Measurements from ENCODE around the gene KIF5B.
A peak's percentile ranks its signal among the peaks of the same experiment; 100 is the strongest.

KIF5B gene

GRCh38 chr10:32028710-32029109 lies 27.5 kb downstream of the KIF5B start:
- no peak overlapping the region for H3K27ac ChIP-seq
- POLR2A ChIA-PET (ENCODE audit: low non-redundant PET) = no interaction called here
- no peak for TF ChIP-seq CTCF (conservative IDR thresholded peaks at IDR 0.05; ENCODE audit: low read depth)
- DNase-seq (ENCODE audit: low spot score) = no peak
- CTCF ChIA-PET = no interaction called here

DNA sequence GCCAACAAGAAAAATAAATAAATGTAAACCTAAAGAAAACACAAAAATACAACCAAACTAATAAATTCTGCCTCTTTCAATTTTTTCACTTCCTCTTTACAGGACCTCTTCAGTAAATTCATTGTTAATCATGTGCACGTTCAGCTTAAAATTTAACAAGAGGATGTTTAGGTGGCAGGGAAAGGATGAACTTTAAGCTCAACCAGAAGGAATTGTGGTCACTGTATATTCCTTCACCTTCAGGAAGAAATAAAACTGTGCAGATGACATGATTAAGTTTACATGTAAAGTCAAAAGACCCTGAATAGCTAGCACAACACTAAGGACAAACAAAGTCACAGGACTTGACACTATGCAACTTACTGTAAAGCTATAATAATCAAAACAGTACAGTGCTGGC lies 33.0 kb downstream of the KIF5B start:
- POLR2A ChIA-PET (ENCODE audit: low non-redundant PET) = no interaction called here
- CTCF ChIA-PET = interaction anchor here (0.7 kb wide), 1 partner anchor 17 kb away, joined by 3 read pairs; no protein-coding TSS in a partner anchor
- no peak for TF ChIP-seq CTCF (conservative IDR thresholded peaks at IDR 0.05; ENCODE audit: low read depth)
- no peak for DNase-seq (ENCODE audit: low spot score)
- no peak overlapping the region for H3K27ac ChIP-seq

DNA sequence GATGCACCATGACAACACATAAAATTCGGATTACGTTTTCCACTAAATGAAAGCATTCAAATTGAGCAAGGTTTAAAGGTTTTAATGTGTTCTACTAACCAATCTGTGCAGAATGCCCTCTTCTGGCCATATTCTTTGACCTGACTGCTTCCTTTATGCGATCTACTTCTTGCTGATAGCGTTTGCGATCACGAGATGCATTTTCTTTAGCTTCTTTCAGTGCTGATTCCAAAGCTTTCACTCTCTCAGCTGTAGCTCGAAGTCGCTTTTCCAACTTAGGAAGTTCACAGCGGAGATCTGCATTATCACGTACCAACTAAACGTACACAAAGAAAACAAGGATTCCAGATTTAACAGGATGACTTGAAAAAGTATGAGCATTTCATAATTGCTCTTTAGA lies 39.2 kb downstream of the KIF5B start:
- no peak overlapping the region for H3K27ac ChIP-seq
- ChIA-PET CTCF (interaction anchor here (0.6 kb wide), 1 partner anchor 224 kb away, joined by 3 read pairs; no protein-coding TSS in a partner anchor), POLR2A (ENCODE audit: low non-redundant PET) (no interaction called here)
- no peak for DNase-seq (ENCODE audit: low spot score)
- no peak for TF ChIP-seq CTCF (conservative IDR thresholded peaks at IDR 0.05; ENCODE audit: low read depth)

DNA sequence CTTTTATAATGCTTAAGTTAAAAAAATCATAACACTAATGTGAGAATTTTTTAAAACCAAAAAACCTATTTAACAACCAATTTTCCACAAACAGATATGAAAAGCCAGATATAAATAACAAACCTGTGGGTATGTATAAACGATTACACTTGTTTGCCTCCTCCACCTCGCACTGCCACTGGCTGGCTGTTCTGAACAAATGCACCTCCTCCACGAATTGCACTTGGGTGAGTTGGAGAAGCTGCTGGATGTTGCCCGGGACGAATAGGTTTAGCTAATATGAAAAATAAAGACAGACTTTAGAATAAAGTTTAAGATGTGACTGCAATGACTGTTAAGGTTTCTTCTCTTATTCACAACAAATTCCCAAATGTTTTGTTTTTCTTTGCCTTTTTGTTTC lies 40.8 kb downstream of the KIF5B start:
- ChIA-PET CTCF (interaction anchor here (0.7 kb wide), 1 partner anchor 18 kb away, joined by 5 read pairs; no protein-coding TSS in a partner anchor), POLR2A (ENCODE audit: low non-redundant PET) (no interaction called here)
- TF ChIP-seq CTCF (conservative IDR thresholded peaks at IDR 0.05; ENCODE audit: low read depth) = no peak
- DNase-seq (ENCODE audit: low spot score) = no peak
- H3K27ac ChIP-seq = no peak overlapping the region

DNA sequence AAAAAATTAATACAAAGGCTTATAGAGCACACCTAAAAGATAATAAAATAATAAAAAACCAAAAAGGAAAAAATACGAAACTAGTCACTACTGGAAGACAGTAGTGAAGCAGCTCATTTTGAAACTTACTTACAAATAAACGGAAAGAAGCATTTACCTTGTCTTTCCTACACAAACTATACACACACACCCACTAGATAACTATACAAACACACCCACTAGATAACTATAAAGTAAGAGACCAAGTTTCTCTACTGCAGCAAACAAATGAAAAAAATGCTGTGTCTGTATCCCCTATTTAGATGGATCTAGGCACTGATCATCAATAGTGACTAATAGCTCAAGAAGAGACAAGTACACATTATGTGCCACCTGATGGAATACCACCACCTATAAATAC lies 49.2 kb downstream of the KIF5B start:
- ChIA-PET POLR2A (ENCODE audit: low non-redundant PET) (no interaction called here), CTCF (interaction anchor here (0.5 to 1.2 kb wide), 2 partner anchors 124 to 200 kb away, joined by 3 read pairs; no protein-coding TSS in a partner anchor)

DNA sequence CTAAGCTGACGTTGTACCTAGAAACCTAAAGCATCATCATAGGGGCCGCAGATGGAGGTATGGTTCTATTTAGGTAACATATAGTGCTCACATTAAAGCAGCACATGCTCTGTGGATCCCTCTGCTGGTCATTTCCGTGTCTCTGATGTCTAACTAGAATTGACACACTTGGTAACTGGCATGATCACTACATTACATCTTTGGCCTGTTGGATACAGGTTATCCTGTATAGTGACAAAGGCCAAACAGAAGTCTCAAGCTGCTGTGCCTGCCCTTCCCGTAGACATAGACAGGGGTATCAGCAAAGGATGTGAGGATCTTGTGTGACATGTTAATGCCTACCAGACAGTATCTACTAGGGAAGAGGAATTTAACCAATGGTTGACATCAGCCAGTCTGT lies 51.2 kb downstream of the KIF5B start:
- no peak overlapping the region for H3K27ac ChIP-seq
- peak; percentile 30 for DNase-seq (ENCODE audit: low spot score)
- TF ChIP-seq CTCF (conservative IDR thresholded peaks at IDR 0.05; ENCODE audit: low read depth) = peak; percentile 39
- POLR2A ChIA-PET (ENCODE audit: low non-redundant PET) = no interaction called here
- CTCF ChIA-PET = interaction anchor here (0.5 to 1.5 kb wide), 5 partner anchors 19 to 172 kb away, joined by 3 to 11 read pairs (median 4); no protein-coding TSS in a partner anchor

More for the DNA sequence above, 49.2 kb downstream of the KIF5B start:
- TF ChIP-seq CTCF (conservative IDR thresholded peaks at IDR 0.05; ENCODE audit: low read depth) = no peak
- no peak for DNase-seq (ENCODE audit: low spot score)
- no peak overlapping the region for H3K27ac ChIP-seq

Measured in RWPE1 (cell line).